HCT116 (cell line): ENCODE measurements around the gene SMARCA4.

Source experiments
- CTCF ChIP-seq, 3 experiments: fragments of 200-600 bp in 1 of 3; sonication (generic) in 1 of 3; IDR thresholded peaks in 2 of 3; conservative IDR thresholded peaks in 1 of 3; 2 replicates each; pipeline ENCODE4 v1.5.1; 2012 to 2017; ENCODE audit warnings: low read depth in 2 of 3, low read length in 2 of 3, antibody characterized with exemption in 1 of 3, borderline replicate concordance in 1 of 3, control low read depth in 1 of 3, mild to moderate bottlenecking in 1 of 3, mixed read lengths in 1 of 3, mixed run types in 1 of 3, moderate library complexity in 1 of 3; ENCODE audit not compliant: insufficient read depth in 1 of 3
- YY1 ChIP-seq: IDR thresholded peaks from 2 replicates; pipeline ENCODE4 v1.6.1; 2011; ENCODE audit warnings: low read length, low read depth, moderate library complexity, mild to moderate bottlenecking; ENCODE audit not compliant: insufficient replicate concordance; ENCODE audit errors: extremely low read depth
- TF ChIP-seq, protein P1 (sequence below): IDR thresholded peaks from 2 replicates; pipeline ENCODE4 v1.6.1; 2012; ENCODE audit warnings: low read depth

DNA sequence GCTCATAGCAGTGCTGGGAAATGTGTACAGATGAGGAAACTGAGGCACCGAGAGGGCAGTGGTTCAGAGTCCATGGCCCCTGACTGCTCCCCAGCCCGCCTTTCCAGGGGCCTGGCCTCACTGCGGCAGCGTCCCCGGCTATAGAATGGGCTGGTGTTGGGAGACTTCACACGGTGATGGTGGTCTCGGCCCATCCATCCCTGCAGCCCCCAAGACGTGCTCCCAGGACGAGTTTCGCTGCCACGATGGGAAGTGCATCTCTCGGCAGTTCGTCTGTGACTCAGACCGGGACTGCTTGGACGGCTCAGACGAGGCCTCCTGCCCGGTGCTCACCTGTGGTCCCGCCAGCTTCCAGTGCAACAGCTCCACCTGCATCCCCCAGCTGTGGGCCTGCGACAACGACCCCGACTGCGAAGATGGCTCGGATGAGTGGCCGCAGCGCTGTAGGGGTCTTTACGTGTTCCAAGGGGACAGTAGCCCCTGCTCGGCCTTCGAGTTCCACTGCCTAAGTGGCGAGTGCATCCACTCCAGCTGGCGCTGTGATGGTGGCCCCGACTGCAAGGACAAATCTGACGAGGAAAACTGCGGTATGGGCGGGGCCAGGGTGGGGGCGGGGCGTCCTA, 144.3 kb downstream of the SMARCA4 start:
- TF ChIP-seq CTCF (IDR thresholded peaks at IDR 0.05 in 2 of 3, conservative IDR thresholded peaks at IDR 0.05 in 1 of 3; ENCODE audit: borderline replicate concordance in 1 of 3, insufficient read depth in 1 of 3, low read depth in 2 of 3, low read length in 2 of 3) (no peak), YY1 (no peak)
- TF ChIP-seq, protein P1, sequence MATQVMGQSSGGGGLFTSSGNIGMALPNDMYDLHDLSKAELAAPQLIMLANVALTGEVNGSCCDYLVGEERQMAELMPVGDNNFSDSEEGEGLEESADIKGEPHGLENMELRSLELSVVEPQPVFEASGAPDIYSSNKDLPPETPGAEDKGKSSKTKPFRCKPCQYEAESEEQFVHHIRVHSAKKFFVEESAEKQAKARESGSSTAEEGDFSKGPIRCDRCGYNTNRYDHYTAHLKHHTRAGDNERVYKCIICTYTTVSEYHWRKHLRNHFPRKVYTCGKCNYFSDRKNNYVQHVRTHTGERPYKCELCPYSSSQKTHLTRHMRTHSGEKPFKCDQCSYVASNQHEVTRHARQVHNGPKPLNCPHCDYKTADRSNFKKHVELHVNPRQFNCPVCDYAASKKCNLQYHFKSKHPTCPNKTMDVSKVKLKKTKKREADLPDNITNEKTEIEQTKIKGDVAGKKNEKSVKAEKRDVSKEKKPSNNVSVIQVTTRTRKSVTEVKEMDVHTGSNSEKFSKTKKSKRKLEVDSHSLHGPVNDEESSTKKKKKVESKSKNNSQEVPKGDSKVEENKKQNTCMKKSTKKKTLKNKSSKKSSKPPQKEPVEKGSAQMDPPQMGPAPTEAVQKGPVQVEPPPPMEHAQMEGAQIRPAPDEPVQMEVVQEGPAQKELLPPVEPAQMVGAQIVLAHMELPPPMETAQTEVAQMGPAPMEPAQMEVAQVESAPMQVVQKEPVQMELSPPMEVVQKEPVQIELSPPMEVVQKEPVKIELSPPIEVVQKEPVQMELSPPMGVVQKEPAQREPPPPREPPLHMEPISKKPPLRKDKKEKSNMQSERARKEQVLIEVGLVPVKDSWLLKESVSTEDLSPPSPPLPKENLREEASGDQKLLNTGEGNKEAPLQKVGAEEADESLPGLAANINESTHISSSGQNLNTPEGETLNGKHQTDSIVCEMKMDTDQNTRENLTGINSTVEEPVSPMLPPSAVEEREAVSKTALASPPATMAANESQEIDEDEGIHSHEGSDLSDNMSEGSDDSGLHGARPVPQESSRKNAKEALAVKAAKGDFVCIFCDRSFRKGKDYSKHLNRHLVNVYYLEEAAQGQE, result no peak
